Measurements from ENCODE around the gene KASH5. TPM values are rescaled to one million over a fixed set of nuclear protein-coding genes. Genes with fewer than 3 reads are reported as not detected.
A peak's percentile ranks its signal among the peaks of the same experiment; 100 is the strongest.

The KASH5 gene
- total and polyA plus RNA-seq, 2 of the 13 experiments (the other 11 are each of a cell fraction or from before 2014, with no cell fraction given), result not detected

- TF ChIP-seq ZBTB49 (CRISPR knock-in tag; IDR thresholded peaks at IDR 0.05; ENCODE audit: borderline replicate concordance) (no peak), ZFY (CRISPR knock-in tag; IDR thresholded peaks at IDR 0.05) (peak; percentile 28; the same call in 1 of the 2 replicates), ZNF607 (CRISPR knock-in tag; IDR thresholded peaks at IDR 0.05; ENCODE audit: borderline replicate concordance) (peak; percentile 68; the same call in 1 of the 2 replicates), WIZ (CRISPR knock-in tag; IDR thresholded peaks at IDR 0.05) (no peak), ZNF710 (CRISPR knock-in tag; IDR thresholded peaks at IDR 0.05; ENCODE audit: borderline replicate concordance) (no peak), ZNF687 (CRISPR knock-in tag; IDR thresholded peaks at IDR 0.05) (peak; percentile 75), FOXP1 (IDR thresholded peaks at IDR 0.05) (no peak), FOXP1 (CRISPR knock-in tag; IDR thresholded peaks at IDR 0.05) (no peak), SRY (CRISPR knock-in tag; IDR thresholded peaks at IDR 0.05) (0 out of 2 replicates have a peak, but pooled peaks have one; percentile 57), ZBTB25 (CRISPR knock-in tag; IDR thresholded peaks at IDR 0.05) (no peak), RBFOX2 (IDR thresholded peaks at IDR 0.05; ENCODE audit: low read depth, low read length) (no peak), SRSF1 (optimal IDR thresholded peaks at IDR 0.05; ENCODE audit: low read depth, low read length) (no peak)
These were observed 24.6 kb upstream of the KASH5 start, which contains the start of gene DKKL1 (continued) for GRCh38 chr19:49363268-49364082.

All from HepG2 (cell line).